K562 (cell line): ENCODE measurements around the gene EXOC7. TPM values are rescaled to one million over a fixed set of nuclear protein-coding genes. Genes with fewer than 3 reads are reported as not detected.
A peak's percentile ranks its signal among the peaks of the same experiment; 100 is the strongest.

Source experiments
- CBX8 ChIP-seq: fragments of 200-600 bp; sonication (generic); IDR thresholded peaks from 2 replicates; pipeline ENCODE4 v1.6.1; 2012; ENCODE audit warnings: borderline replicate concordance, mixed run types, low read depth, mild to moderate bottlenecking, moderate library complexity, mixed read lengths, low read length, control low read depth, inconsistent platforms; ENCODE audit not compliant: poor library complexity, severe bottlenecking; ENCODE audit errors: extremely low read depth
- DMBX1 ChIP-seq: fragments of 250-450 bp; sonication (Bioruptor Pico); IDR thresholded peaks from 2 replicates; pipeline ENCODE4 v1.8.0; 2022; ENCODE audit warnings: inconsistent platforms, mild to moderate bottlenecking, moderate library complexity, borderline replicate concordance
- MTA2 ChIP-seq: fragments of 450-650 bp; IDR thresholded peaks from 2 replicates; pipeline ENCODE4 v1.6.1; 2016; ENCODE audit warnings: low read depth
- RFX1 ChIP-seq: fragments of 450-650 bp; IDR thresholded peaks from 2 replicates; pipeline ENCODE4 v1.6.1; 2016; ENCODE audit warnings: mild to moderate bottlenecking, moderate library complexity
- SIN3A ChIP-seq, 2 experiments: fragments of 150-350 bp in 1 of 2; IDR thresholded peaks; 2 replicates each; pipeline ENCODE4 v1.6.1; 2011 to 2016; ENCODE audit warnings: borderline replicate concordance in 2 of 2, low read depth in 2 of 2, low read length in 2 of 2, mild to moderate bottlenecking in 2 of 2, moderate library complexity in 2 of 2; ENCODE audit not compliant: control insufficient read depth in 1 of 2
- ZNF146 ChIP-seq: IDR thresholded peaks from one replicate; pipeline ENCODE4 v1.6.1; 2018; ENCODE audit warnings: missing compliant biosample characterization; ENCODE audit not compliant: unreplicated experiment
- ZNF217 ChIP-seq: sonication (generic); formaldehyde crosslinking; IDR thresholded peaks from 2 replicates; pipeline ENCODE4 v1.8.0; 2022; ENCODE audit warnings: mild to moderate bottlenecking, missing genetic modification reagents
- ZNF699 ChIP-seq: fragments of 250-450 bp; sonication (Bioruptor Pico); IDR thresholded peaks from 2 replicates; pipeline ENCODE4 v1.8.0; 2021; ENCODE audit warnings: mild to moderate bottlenecking, moderate library complexity; ENCODE audit not compliant: insufficient replicate concordance
- ZNF830 ChIP-seq: fragments of 250-450 bp; sonication (Bioruptor Pico); IDR thresholded peaks from 2 replicates; pipeline ENCODE4 v1.5.0; 2021; ENCODE audit warnings: mild to moderate bottlenecking
- polyA plus RNA-seq, 8 experiments: library from polyadenylated mRNA; depleted of rRNA in 4 of 8; stranded (reverse) in 5 of 8; unstranded in 3 of 8; fragments of >200 nt; fragmentation: Nextera tagmentation in 2 of 8; fragmentation: Illumina TruSeq in 1 of 8; extraction: Ambion mirVana in 2 of 8; extraction: Trizol in 1 of 8; gene quantifications; 2 replicates each; pipeline versions ENCODE4 v1.2.1 to v1.2.3, GENCODE V29; 2011 to 2014; ENCODE audit warnings: inconsistent platforms in 1 of 8, missing spikeins in 1 of 8
- total RNA-seq, 7 experiments: library from RNA; depleted of rRNA in 6 of 7; stranded (reverse); fragments of >200 nt in 6 of 7; fragmentation: Illumina TruSeq in 2 of 7; extraction: Trizol in 2 of 7; gene quantifications; 2 replicates each; pipeline versions ENCODE4 v1.2.1 to v1.2.3, GENCODE V29; 2011 to 2021; ENCODE audit warnings: low replicate concordance in 1 of 7
- TF ChIP-seq, protein P1 (sequence below): IDR thresholded peaks from 3 replicates; pipeline ENCODE4 v1.6.1; 2011; ENCODE audit warnings: borderline replicate concordance, mild to moderate bottlenecking, moderate library complexity; ENCODE audit not compliant: insufficient read length; ENCODE audit errors: extremely low read depth
- TF ChIP-seq, protein P2 (sequence below): fragments of 450-650 bp; IDR thresholded peaks from 2 replicates; pipeline ENCODE4 v1.6.1; 2017; ENCODE audit warnings: mild to moderate bottlenecking, moderate library complexity
- TF ChIP-seq, protein P3 (sequence below), 3 experiments: fragments of 200-800 bp in 1 of 3; sonication (Bioruptor generic) in 1 of 3; sonication (generic) in 1 of 3; formaldehyde crosslinking in 1 of 3; IDR thresholded peaks; 2 replicates each; pipeline versions ENCODE4 v1.6.1 to v1.8.0; 2016 to 2022; ENCODE audit warnings: mild to moderate bottlenecking in 2 of 3, missing compliant biosample characterization in 2 of 3, missing genetic modification characterization in 2 of 3, missing genetic modification reagents in 1 of 3
- TF ChIP-seq, protein P4 (sequence below): sonication (generic); formaldehyde crosslinking; IDR thresholded peaks from 2 replicates; pipeline ENCODE4 v1.8.0; 2023; ENCODE audit warnings: mild to moderate bottlenecking, missing genetic modification reagents

Gene EXOC7
- total and polyA plus RNA-seq, 9 of the 15 experiments (the other 6 are each of a cell fraction or from before 2014, with no cell fraction given) = 18.6 to 57.0 (median 35.0) TPM

DNA sequence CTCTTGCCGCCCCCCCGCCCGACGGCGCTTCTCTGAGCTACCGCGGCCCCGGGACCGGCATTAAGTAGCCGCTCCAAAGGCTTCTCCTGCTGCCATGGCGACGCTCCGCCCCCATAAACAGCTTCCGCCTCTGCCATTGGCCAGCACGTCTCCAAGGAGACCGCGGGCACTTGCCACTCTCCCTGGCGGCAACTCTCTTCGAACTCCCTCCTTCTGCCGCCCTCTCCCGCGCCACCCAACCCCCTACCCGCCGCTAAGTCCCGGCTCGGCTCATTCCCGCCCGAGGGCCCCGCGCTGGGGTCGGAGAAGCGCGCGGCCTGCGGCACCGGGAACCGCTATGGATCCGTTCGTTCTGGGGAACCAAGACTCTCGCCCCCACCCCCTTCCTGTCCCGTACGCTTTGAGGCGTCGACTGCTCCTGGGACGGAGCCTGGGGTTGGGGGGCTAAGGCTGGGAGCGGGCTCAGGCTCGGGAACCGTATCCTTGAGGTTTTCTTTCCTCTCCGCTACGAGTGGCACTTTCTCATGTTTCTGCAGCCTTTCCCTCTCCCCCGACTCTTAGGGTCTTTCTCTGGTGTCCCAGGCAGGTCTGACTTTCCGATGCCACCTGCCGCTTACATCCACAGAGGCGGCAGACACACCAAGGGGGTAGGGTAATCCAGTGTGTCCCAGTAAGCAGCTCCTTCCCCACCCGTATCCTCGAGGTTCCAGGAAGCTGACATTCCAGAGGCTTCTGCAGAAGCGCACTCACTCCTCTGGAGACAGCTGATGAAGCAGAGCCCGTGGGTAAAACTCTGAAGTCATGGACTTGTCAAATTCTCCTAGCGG is 37.8 kb upstream of the EXOC7 start, which contains the start of gene FOXJ1 (continued):
- TF ChIP-seq ZNF699 (no peak), MTA2 (no peak), DMBX1 (CRISPR knock-in tag) (no peak), CBX8 (no peak), ZNF217 (CRISPR knock-in tag) (no peak), ZNF830 (CRISPR knock-in tag) (no peak), SIN3A (IDR thresholded peaks at IDR 0.05; ENCODE audit: borderline replicate concordance in 2 of 2, control insufficient read depth in 1 of 2, low read depth in 2 of 2, low read length in 2 of 2) (peak; percentile 96 to 99), RFX1 (peak; percentile 99), ZNF146 (no peak)
- TF ChIP-seq, protein P1, sequence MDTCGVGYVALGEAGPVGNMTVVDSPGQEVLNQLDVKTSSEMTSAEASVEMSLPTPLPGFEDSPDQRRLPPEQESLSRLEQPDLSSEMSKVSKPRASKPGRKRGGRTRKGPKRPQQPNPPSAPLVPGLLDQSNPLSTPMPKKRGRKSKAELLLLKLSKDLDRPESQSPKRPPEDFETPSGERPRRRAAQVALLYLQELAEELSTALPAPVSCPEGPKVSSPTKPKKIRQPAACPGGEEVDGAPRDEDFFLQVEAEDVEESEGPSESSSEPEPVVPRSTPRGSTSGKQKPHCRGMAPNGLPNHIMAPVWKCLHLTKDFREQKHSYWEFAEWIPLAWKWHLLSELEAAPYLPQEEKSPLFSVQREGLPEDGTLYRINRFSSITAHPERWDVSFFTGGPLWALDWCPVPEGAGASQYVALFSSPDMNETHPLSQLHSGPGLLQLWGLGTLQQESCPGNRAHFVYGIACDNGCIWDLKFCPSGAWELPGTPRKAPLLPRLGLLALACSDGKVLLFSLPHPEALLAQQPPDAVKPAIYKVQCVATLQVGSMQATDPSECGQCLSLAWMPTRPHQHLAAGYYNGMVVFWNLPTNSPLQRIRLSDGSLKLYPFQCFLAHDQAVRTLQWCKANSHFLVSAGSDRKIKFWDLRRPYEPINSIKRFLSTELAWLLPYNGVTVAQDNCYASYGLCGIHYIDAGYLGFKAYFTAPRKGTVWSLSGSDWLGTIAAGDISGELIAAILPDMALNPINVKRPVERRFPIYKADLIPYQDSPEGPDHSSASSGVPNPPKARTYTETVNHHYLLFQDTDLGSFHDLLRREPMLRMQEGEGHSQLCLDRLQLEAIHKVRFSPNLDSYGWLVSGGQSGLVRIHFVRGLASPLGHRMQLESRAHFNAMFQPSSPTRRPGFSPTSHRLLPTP = no peak
- TF ChIP-seq, protein P2, sequence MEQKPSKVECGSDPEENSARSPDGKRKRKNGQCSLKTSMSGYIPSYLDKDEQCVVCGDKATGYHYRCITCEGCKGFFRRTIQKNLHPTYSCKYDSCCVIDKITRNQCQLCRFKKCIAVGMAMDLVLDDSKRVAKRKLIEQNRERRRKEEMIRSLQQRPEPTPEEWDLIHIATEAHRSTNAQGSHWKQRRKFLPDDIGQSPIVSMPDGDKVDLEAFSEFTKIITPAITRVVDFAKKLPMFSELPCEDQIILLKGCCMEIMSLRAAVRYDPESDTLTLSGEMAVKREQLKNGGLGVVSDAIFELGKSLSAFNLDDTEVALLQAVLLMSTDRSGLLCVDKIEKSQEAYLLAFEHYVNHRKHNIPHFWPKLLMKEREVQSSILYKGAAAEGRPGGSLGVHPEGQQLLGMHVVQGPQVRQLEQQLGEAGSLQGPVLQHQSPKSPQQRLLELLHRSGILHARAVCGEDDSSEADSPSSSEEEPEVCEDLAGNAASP = no peak
- TF ChIP-seq, protein P3, sequence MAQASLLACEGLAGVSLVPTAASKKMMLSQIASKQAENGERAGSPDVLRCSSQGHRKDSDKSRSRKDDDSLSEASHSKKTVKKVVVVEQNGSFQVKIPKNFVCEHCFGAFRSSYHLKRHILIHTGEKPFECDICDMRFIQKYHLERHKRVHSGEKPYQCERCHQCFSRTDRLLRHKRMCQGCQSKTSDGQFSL (CRISPR knock-in tag; IDR thresholded peaks at IDR 0.05) = no peak
- TF ChIP-seq, protein P3 (tag; IDR thresholded peaks at IDR 0.05) = no peak
- TF ChIP-seq, protein P4, sequence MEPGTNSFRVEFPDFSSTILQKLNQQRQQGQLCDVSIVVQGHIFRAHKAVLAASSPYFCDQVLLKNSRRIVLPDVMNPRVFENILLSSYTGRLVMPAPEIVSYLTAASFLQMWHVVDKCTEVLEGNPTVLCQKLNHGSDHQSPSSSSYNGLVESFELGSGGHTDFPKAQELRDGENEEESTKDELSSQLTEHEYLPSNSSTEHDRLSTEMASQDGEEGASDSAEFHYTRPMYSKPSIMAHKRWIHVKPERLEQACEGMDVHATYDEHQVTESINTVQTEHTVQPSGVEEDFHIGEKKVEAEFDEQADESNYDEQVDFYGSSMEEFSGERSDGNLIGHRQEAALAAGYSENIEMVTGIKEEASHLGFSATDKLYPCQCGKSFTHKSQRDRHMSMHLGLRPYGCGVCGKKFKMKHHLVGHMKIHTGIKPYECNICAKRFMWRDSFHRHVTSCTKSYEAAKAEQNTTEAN = peak; percentile 32; the same call in 1 of the 2 replicates
